OCI-LY3 (cell line): Measurements from ENCODE around the gene USP4.

ENCODE experiments used
- H2AFZ ChIP-seq: fragments of 200-600, 300-600 bp; shearing (Covaris generic); 2 replicates; pipeline ENCODE4 v1.6.0; 2014; ENCODE audit warnings: antibody characterized with exemption, low read depth, low read length
- H3K27ac ChIP-seq: fragments of 200-600, 300-600 bp; sonication (generic); 2 replicates; pipeline ENCODE4 v1.5.1; 2014; ENCODE audit warnings: mild to moderate bottlenecking, low read length, moderate library complexity, mixed read lengths
- H3K27me3 ChIP-seq: fragments of 200-600, 300-600 bp; sonication (generic); 2 replicates; pipeline ENCODE4 v1.6.1; 2014; ENCODE audit warnings: low read depth, low read length, mixed read lengths
- H3K36me3 ChIP-seq: fragments of 200-600, 300-600 bp; sonication (generic); replicated peaks from 2 replicates; pipeline ENCODE3; 2014; ENCODE audit warnings: low read depth, low read length, mixed read lengths
- H3K4me1 ChIP-seq: fragments of 300-600, 200-600 bp; sonication (generic); 2 replicates; pipeline ENCODE4 v1.6.1; 2014; ENCODE audit warnings: low read length, mixed read lengths
- H3K4me2 ChIP-seq: fragments of 200-600, 300-600 bp; sonication (generic); 2 replicates; pipeline ENCODE4 v1.6.1; 2014; ENCODE audit warnings: low read length, mixed read lengths
- H3K4me3 ChIP-seq: fragments of 300-600, 200-600 bp; sonication (generic); 2 replicates; pipeline ENCODE4 v1.5.1; 2014; ENCODE audit warnings: antibody characterized with exemption, mild to moderate bottlenecking, low read length, moderate library complexity
- H3K79me2 ChIP-seq: fragments of 300-600, 200-600 bp; shearing (Covaris generic); 2 replicates; pipeline ENCODE4 v1.6.1; 2014; ENCODE audit warnings: mild to moderate bottlenecking, low read length, mixed read lengths
- H3K9ac ChIP-seq: fragments of 300-600, 200-600 bp; shearing (Covaris generic); 2 replicates; pipeline ENCODE4 v1.6.0; 2014; ENCODE audit warnings: mild to moderate bottlenecking, low read length, moderate library complexity
- H3K9me3 ChIP-seq: fragments of 200-600, 300-600 bp; shearing (Covaris generic); 2 replicates; pipeline ENCODE4 v1.6.1; 2014; ENCODE audit warnings: low read length, mixed read lengths; ENCODE audit not compliant: insufficient read depth
- H4K20me1 ChIP-seq: fragments of 200-600, 300-600 bp; sonication (generic); 2 replicates; pipeline ENCODE4 v1.6.1; 2016; ENCODE audit warnings: low read length, mixed read lengths; ENCODE audit not compliant: insufficient read depth
- EZH2phosphoT487 ChIP-seq: fragments of 200-600 bp; shearing (Covaris generic); IDR thresholded peaks from 2 replicates; pipeline ENCODE4 v1.6.1; 2018; ENCODE audit warnings: antibody characterized with exemption, mixed run types, low read depth
- TF ChIP-seq, protein P1 (sequence below): fragments of 200-600, 300-600 bp; sonication (generic); IDR thresholded peaks from 2 replicates; pipeline ENCODE4 v1.5.1; 2014; ENCODE audit warnings: antibody characterized with exemption, low read length, low read depth

USP4 gene

DNA sequence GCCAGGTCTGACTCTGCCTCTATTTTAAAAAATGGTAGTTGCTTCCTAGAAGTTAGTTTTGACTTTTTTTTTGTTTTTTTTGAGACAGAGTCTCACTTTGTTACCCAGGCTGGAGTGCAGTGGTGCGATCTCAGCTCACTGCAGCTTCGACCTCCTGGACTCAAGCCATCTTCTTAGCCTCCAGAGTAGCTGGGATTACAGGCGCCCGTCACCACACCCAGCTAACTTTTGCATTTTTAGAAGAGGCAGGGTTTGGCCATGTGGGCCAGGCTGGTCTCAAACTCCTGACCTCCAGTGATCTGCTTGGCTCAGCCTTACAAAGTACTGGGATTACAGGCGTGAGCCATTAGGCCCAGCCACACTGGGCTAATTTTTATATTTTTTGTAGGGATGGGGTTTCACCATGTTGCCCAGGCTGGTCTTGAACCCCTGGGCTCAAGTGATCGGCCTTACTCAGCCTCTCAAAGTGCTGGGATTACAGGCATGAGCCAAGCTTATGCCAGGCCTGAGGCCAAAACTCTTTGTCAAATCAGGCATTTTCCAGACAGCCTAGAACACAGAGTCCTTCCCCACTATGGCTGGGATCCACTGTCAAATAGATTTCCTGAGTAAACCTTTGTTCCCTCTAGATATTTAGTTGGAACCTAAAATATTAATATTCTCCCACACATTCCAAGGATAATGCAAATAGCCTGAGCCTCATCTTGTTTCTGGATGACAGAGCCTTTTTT, 76.5 kb downstream of the USP4 start:
- Histone ChIP-seq H3K4me2 (no peak overlapping the region), H3K9me3 (no peaks in the 10 kb centered on the region), H3K36me3 (no peaks in the 10 kb centered on the region), H3K4me1 (no peaks in the 10 kb centered on the region), H2AFZ (no peak overlapping the region), H3K27ac (no peak overlapping the region), H3K9ac (no peak overlapping the region), H3K4me3 (no peak overlapping the region), H3K27me3 (no peaks in the 10 kb centered on the region), H3K79me2 (no peaks in the 10 kb centered on the region), H4K20me1 (no peaks in the 10 kb centered on the region)
- TF ChIP-seq, protein P1, sequence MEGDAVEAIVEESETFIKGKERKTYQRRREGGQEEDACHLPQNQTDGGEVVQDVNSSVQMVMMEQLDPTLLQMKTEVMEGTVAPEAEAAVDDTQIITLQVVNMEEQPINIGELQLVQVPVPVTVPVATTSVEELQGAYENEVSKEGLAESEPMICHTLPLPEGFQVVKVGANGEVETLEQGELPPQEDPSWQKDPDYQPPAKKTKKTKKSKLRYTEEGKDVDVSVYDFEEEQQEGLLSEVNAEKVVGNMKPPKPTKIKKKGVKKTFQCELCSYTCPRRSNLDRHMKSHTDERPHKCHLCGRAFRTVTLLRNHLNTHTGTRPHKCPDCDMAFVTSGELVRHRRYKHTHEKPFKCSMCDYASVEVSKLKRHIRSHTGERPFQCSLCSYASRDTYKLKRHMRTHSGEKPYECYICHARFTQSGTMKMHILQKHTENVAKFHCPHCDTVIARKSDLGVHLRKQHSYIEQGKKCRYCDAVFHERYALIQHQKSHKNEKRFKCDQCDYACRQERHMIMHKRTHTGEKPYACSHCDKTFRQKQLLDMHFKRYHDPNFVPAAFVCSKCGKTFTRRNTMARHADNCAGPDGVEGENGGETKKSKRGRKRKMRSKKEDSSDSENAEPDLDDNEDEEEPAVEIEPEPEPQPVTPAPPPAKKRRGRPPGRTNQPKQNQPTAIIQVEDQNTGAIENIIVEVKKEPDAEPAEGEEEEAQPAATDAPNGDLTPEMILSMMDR, result no peak
- TF ChIP-seq EZH2phosphoT487, result no peak

DNA sequence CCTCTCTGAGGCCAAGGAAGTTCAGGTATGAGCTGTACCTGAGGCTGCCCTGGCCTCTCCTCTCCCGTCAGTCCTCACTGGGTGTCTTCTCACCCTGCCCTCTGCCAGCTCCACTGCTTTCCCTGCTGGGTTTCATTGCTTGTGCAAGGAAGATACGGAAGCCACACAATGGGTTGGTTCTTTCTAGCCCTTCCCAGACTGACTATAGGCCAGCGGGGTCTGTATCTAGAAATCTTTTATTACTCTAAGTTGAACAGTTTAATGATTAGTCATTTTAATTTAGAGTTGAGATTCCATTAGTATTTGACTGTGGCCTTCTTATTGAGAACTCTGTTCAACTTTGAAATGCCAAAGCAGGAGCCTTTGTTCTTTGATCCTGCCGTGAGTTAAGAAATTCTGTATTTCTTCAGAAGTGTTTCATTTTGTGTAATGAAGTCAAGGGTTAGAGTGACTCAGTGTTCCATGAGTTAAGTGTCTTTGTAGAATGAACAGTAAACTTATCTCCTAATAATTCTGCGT, 79.0 kb downstream of the USP4 start:
- H3K4me3 ChIP-seq, result no peak overlapping the region
- H3K79me2 ChIP-seq, result no peaks in the 10 kb centered on the region
- TF ChIP-seq EZH2phosphoT487, result no peak
- TF ChIP-seq, protein P1, result no peak
- no peak overlapping the region for H3K27ac ChIP-seq
- no peaks in the 10 kb centered on the region for H4K20me1 ChIP-seq
- H3K36me3 ChIP-seq, result no peaks in the 10 kb centered on the region
- H3K9ac ChIP-seq, result no peak overlapping the region
- no peak overlapping the region for H3K4me2 ChIP-seq
- H3K9me3 ChIP-seq, result no peaks in the 10 kb centered on the region
- H2AFZ ChIP-seq, result no peak overlapping the region
- no peaks in the 10 kb centered on the region for H3K27me3 ChIP-seq
- no peaks in the 10 kb centered on the region for H3K4me1 ChIP-seq

DNA sequence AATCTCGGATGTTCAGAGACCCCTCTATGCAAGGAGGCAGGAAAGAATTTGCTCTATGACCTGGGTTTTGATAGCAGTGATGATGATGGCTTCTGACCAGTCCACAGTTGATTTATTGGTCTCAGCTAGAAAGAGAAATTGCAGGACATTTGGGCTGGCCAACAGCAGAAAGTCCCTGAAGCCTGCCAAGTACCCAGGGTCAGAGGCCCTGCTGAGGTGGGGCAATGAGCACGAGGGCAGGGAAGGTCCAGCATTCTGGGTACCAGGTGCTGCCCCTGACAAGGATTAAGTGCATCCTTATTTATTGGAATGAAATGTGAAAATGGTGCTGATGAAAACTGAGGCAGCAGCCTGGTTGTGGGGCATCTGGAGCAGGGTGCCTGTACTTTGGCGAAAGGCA, 82.7 kb downstream of the USP4 start:
- no peaks in the 10 kb centered on the region for H3K4me1 ChIP-seq
- no peak overlapping the region for H3K4me2 ChIP-seq
- no peak overlapping the region for H3K9ac ChIP-seq
- TF ChIP-seq EZH2phosphoT487, result no peak
- TF ChIP-seq, protein P1, result no peak
- H3K27ac ChIP-seq, result no peak overlapping the region
- H3K4me3 ChIP-seq, result no peak overlapping the region
- no peaks in the 10 kb centered on the region for H3K9me3 ChIP-seq
- no peaks in the 10 kb centered on the region for H3K79me2 ChIP-seq
- no peaks in the 10 kb centered on the region for H3K36me3 ChIP-seq
- no peak overlapping the region for H2AFZ ChIP-seq
- no peaks in the 10 kb centered on the region for H3K27me3 ChIP-seq
- H4K20me1 ChIP-seq, result no peaks in the 10 kb centered on the region

DNA sequence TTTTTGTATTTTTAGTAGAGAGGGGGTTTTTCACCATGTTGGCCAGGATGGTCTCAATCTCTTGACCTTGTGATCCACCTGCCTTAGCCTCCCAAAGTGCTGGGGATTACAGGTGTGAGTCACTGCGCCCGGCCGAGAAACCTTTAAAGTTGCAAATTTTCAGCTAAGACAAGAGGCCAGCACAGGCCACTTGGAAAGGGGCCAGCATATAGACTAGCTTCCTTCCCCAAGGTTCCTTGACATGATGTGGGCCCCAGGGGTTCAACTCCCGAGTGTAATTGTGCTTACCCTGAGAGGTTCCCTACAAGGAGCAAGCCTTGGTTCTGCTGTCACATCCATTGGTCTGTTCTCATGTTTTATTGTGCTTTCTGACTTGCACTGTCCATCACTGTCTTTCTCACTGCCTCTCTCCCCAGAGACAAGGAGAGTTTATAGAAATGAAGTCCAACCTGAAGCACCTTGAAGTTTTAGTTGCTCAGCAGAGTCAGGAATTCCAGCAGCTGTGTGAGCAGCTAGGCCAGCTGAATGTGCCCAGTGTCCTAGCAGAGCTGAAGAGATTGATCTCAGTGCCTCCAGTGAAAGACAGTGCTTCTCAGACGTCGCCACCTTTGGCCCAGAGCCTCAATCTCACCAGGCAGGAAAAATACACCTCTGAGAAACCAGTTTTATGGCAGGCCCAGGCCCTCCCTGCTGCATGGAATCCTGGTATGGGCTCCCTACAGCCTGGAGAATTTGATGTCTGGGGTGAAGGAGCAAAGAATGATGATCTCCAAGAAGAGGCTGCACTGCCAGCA, 83.9 kb downstream of the USP4 start:
- H4K20me1 ChIP-seq, result no peaks in the 10 kb centered on the region
- no peak overlapping the region for H3K4me3 ChIP-seq
- H3K9me3 ChIP-seq, result no peaks in the 10 kb centered on the region
- no peaks in the 10 kb centered on the region for H3K27me3 ChIP-seq
- no peak overlapping the region for H3K9ac ChIP-seq
- H3K4me1 ChIP-seq, result no peaks in the 10 kb centered on the region
- no peak overlapping the region for H3K4me2 ChIP-seq
- H2AFZ ChIP-seq, result no peak overlapping the region
- TF ChIP-seq, protein P1, result no peak
- no peak for TF ChIP-seq EZH2phosphoT487
- H3K27ac ChIP-seq, result no peak overlapping the region
- H3K79me2 ChIP-seq, result no peaks in the 10 kb centered on the region
- H3K36me3 ChIP-seq, result no peaks in the 10 kb centered on the region
